Loucy (cell line): ENCODE data around the gene FGF14.

Experiments
- CTCF ChIP-seq: fragments of 200-600 bp; sonication (generic); conservative IDR thresholded peaks from 2 replicates; pipeline ENCODE4 v1.5.1; 2014; ENCODE audit warnings: mild to moderate bottlenecking, antibody characterized with exemption, low read length
- EZH2phosphoT487 ChIP-seq: fragments of 200-600 bp; IDR thresholded peaks from 2 replicates; pipeline ENCODE4 v1.6.1; 2018; ENCODE audit warnings: antibody characterized with exemption, mild to moderate bottlenecking, moderate library complexity, borderline replicate concordance

GRCh38 chr13:101673360-101674105 lies 728.3 kb downstream of the FGF14 start:
- TF ChIP-seq CTCF (no peak), EZH2phosphoT487 (no peak)
